Panc1 (cell line): ENCODE measurements around the gene INPP1.

Experiments
- CTCF ChIP-seq: fragments of 450-650 bp; IDR thresholded peaks from 2 replicates; pipeline ENCODE4 v1.5.1; 2017; ENCODE audit warnings: mild to moderate bottlenecking
- POLR2AphosphoS5 ChIP-seq: IDR thresholded peaks from 2 replicates; pipeline ENCODE4 v1.6.1; 2012; ENCODE audit warnings: mild to moderate bottlenecking, low read depth, low read length, moderate library complexity
- SIN3A ChIP-seq: IDR thresholded peaks from 2 replicates; pipeline ENCODE4 v1.6.1; 2012; ENCODE audit warnings: low read depth, mild to moderate bottlenecking, low read length, moderate library complexity, borderline replicate concordance; ENCODE audit not compliant: insufficient read depth
- TCF7L2 ChIP-seq: IDR thresholded peaks from 2 replicates; pipeline ENCODE4 v1.6.1; 2011; ENCODE audit warnings: mild to moderate bottlenecking, low read depth, low read length, inconsistent platforms

GRCh38 chr2:190340369-190340768, 3.0 kb upstream of the INPP1 start:
- no peak for TF ChIP-seq CTCF
- TF ChIP-seq POLR2AphosphoS5: no peak
- no peak for TF ChIP-seq SIN3A
- no peak for TF ChIP-seq TCF7L2
